ENCODE measurements around the gene MYO7B. TPM values are rescaled to one million over a fixed set of nuclear protein-coding genes. Genes with fewer than 3 reads are reported as not detected.

The MYO7B gene
- polyA plus RNA-seq, 1 of the 3 experiments (the other 2 are of a cell fraction) = 0.08 TPM

DNA sequence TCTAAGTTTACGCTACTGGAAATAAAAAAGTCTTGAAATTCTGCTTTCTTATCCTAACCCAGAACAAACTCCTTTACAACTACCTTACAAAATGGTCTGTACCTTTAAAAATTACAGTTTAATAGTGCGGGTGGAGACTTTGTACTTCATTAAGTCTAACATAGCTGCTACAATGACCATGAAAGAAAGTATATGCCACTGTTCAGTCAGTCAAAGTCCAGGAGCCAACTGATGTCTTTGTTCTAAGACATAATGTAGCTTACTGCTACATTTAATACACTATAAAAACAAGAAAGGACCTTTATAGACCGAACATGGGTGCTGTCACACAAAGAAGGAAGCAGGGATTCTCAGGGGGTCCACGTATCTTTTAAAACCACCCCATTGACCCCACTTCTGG lies 45.2 kb upstream of the MYO7B start:
- no peak overlapping the region for H3K4me3 ChIP-seq (ENCODE audit: low read depth in 2 of 2, low read length in 1 of 2)
- no peak overlapping the region for H3K4me2 ChIP-seq
- H3K9me3 ChIP-seq = no peaks in the 10 kb centered on the region
- H3K36me3 ChIP-seq (replicated peaks in 1 of 2; ENCODE audit: control insufficient read depth in 1 of 2, insufficient read depth in 2 of 2, low read length in 1 of 2) = peaks cover 85 to 92% of the 10 kb centered on the region in 2 experiments
- H3K4me1 ChIP-seq (ENCODE audit: control insufficient read depth in 1 of 2, insufficient read depth in 2 of 2, low read depth in 1 of 2, low read length in 1 of 2) = no peaks in the 10 kb centered on the region
- no peaks in the 10 kb centered on the region for H3K27me3 ChIP-seq (ENCODE audit: insufficient read depth)
- WGBS (ENCODE audit: low lambda C conversion rate) = 96% methylated on average over 4 of the region's 4 CpGs
- CTCF ChIA-PET = interaction anchor here (1.3 to 1.7 kb wide), 3 partner anchors 11 to 293 kb away, joined by 3 to 8 read pairs (median 4); no protein-coding TSS in a partner anchor
- no peak overlapping the region for H3K27ac ChIP-seq (ENCODE audit: low read depth in 2 of 2, low read length in 1 of 2)
- DNase-seq = no peak
- no peak overlapping the region for H3K9ac ChIP-seq
- no peaks in the 10 kb centered on the region for H3F3A ChIP-seq (replicated peaks; ENCODE audit: insufficient read depth)
- no peaks in the 10 kb centered on the region; the same call in 1 of the 2 replicates for H3K79me2 ChIP-seq (ENCODE audit: insufficient read depth)
- POLR2A ChIA-PET = interaction anchor here (0.6 kb wide), 1 partner anchor 455 kb away, joined by 3 read pairs; no protein-coding TSS in a partner anchor
- no peak overlapping the region for H2AFZ ChIP-seq (ENCODE audit: low read depth)
- no peaks in the 10 kb centered on the region for H4K20me1 ChIP-seq (ENCODE audit: insufficient read depth)
- no peak for TF ChIP-seq SMC3 (IDR thresholded peaks at IDR 0.05; ENCODE audit: low read depth, low read length)
- TF ChIP-seq, protein P1, sequence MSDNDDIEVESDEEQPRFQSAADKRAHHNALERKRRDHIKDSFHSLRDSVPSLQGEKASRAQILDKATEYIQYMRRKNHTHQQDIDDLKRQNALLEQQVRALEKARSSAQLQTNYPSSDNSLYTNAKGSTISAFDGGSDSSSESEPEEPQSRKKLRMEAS (IDR thresholded peaks at IDR 0.05; ENCODE audit: low read depth) = no peak
- TF ChIP-seq TEAD4 (IDR thresholded peaks at IDR 0.05; ENCODE audit: borderline replicate concordance, insufficient read depth) = no peak
- no peaks in the 10 kb centered on the region for H3K9me2 ChIP-seq

DNA sequence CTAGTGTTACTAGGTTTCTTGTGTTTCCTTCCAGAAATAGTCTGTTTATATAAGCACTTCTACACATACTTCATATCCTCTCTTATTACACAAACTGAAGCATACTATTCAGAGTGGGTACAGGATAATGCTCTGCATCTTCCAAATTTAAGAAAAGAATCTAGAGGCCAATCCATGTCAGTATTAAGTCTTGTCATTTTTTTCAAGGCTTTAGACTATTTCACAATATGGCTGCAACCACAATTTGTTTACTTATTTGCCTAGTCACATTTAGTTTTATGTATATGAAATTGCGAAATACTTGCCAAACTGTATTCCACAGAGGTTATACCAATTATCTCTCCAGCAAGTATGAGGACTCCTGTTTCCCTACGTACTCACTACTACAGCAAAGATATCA lies 37.1 kb upstream of the MYO7B start:
- H3K4me2 ChIP-seq = no peak overlapping the region
- TF ChIP-seq EP300 (IDR thresholded peaks at IDR 0.05; ENCODE audit: borderline replicate concordance in 1 of 2, low read depth in 1 of 2, low read length in 1 of 2) = no peak
- no peak for TF ChIP-seq TCF12 (IDR thresholded peaks at IDR 0.05)
- no peak for TF ChIP-seq POLR2AphosphoS5 (IDR thresholded peaks at IDR 0.05; ENCODE audit: low read depth, low read length)
- TF ChIP-seq, protein P2, sequence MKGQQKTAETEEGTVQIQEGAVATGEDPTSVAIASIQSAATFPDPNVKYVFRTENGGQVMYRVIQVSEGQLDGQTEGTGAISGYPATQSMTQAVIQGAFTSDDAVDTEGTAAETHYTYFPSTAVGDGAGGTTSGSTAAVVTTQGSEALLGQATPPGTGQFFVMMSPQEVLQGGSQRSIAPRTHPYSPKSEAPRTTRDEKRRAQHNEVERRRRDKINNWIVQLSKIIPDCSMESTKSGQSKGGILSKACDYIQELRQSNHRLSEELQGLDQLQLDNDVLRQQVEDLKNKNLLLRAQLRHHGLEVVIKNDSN (IDR thresholded peaks at IDR 0.05; ENCODE audit: borderline replicate concordance, low read depth) = no peak
- TF ChIP-seq, protein P3, sequence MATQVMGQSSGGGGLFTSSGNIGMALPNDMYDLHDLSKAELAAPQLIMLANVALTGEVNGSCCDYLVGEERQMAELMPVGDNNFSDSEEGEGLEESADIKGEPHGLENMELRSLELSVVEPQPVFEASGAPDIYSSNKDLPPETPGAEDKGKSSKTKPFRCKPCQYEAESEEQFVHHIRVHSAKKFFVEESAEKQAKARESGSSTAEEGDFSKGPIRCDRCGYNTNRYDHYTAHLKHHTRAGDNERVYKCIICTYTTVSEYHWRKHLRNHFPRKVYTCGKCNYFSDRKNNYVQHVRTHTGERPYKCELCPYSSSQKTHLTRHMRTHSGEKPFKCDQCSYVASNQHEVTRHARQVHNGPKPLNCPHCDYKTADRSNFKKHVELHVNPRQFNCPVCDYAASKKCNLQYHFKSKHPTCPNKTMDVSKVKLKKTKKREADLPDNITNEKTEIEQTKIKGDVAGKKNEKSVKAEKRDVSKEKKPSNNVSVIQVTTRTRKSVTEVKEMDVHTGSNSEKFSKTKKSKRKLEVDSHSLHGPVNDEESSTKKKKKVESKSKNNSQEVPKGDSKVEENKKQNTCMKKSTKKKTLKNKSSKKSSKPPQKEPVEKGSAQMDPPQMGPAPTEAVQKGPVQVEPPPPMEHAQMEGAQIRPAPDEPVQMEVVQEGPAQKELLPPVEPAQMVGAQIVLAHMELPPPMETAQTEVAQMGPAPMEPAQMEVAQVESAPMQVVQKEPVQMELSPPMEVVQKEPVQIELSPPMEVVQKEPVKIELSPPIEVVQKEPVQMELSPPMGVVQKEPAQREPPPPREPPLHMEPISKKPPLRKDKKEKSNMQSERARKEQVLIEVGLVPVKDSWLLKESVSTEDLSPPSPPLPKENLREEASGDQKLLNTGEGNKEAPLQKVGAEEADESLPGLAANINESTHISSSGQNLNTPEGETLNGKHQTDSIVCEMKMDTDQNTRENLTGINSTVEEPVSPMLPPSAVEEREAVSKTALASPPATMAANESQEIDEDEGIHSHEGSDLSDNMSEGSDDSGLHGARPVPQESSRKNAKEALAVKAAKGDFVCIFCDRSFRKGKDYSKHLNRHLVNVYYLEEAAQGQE (IDR thresholded peaks at IDR 0.05; ENCODE audit: low read depth, low read length) = no peak
- TF ChIP-seq RXRA (IDR thresholded peaks at IDR 0.05; ENCODE audit: borderline replicate concordance, low read depth) = no peak
- TF ChIP-seq EZH2phosphoT487 (IDR thresholded peaks at IDR 0.05; ENCODE audit: borderline replicate concordance, low read depth) = no peak
- TF ChIP-seq GATA2 (CRISPR knock-in tag; IDR thresholded peaks at IDR 0.05) = no peak
- TF ChIP-seq SMC3 (IDR thresholded peaks at IDR 0.05; ENCODE audit: low read depth, low read length) = no peak
- TF ChIP-seq GABPA (IDR thresholded peaks at IDR 0.05; ENCODE audit: low read depth) = no peak
- TF ChIP-seq, protein P4, sequence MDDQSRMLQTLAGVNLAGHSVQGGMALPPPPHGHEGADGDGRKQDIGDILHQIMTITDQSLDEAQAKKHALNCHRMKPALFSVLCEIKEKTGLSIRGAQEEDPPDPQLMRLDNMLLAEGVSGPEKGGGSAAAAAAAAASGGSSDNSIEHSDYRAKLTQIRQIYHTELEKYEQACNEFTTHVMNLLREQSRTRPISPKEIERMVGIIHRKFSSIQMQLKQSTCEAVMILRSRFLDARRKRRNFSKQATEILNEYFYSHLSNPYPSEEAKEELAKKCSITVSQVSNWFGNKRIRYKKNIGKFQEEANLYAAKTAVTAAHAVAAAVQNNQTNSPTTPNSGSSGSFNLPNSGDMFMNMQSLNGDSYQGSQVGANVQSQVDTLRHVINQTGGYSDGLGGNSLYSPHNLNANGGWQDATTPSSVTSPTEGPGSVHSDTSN (IDR thresholded peaks at IDR 0.05) = no peak
- no peak for TF ChIP-seq TAF1 (IDR thresholded peaks at IDR 0.05; ENCODE audit: borderline replicate concordance, low read depth, low read length)
- no peak for TF ChIP-seq MEF2A (IDR thresholded peaks at IDR 0.05; ENCODE audit: borderline replicate concordance, low read depth)
- no peak for TF ChIP-seq FOXJ3 (CRISPR knock-in tag; IDR thresholded peaks at IDR 0.05)
- TF ChIP-seq RCOR1 (IDR thresholded peaks at IDR 0.05; ENCODE audit: low read length) = no peak
- no peak for TF ChIP-seq ELF1 (IDR thresholded peaks at IDR 0.05)
- no peak for DNase-seq
- WGBS (ENCODE audit: low lambda C conversion rate) = 88% methylated on average over 2 of the region's 2 CpGs
- POLR2A ChIA-PET = no interaction called here
- no peaks in the 10 kb centered on the region for H3K4me1 ChIP-seq (ENCODE audit: control insufficient read depth in 1 of 2, insufficient read depth in 2 of 2, low read depth in 1 of 2, low read length in 1 of 2)
- peaks cover 84 to 89% of the 10 kb centered on the region in 2 experiments for H3K36me3 ChIP-seq (replicated peaks in 1 of 2; ENCODE audit: control insufficient read depth in 1 of 2, insufficient read depth in 2 of 2, low read length in 1 of 2)
- no peaks in the 10 kb centered on the region; the same call in 1 of the 2 replicates for H3K9me3 ChIP-seq
- H3K27ac ChIP-seq (ENCODE audit: low read depth in 2 of 2, low read length in 1 of 2) = no peak overlapping the region
- H3K4me3 ChIP-seq (ENCODE audit: low read depth in 2 of 2, low read length in 1 of 2) = no peak overlapping the region
- H3K27me3 ChIP-seq (ENCODE audit: insufficient read depth) = no peaks in the 10 kb centered on the region
- no peaks in the 10 kb centered on the region for H3K9me2 ChIP-seq
- H2AFZ ChIP-seq (ENCODE audit: low read depth) = no peak overlapping the region
- H3K79me2 ChIP-seq (ENCODE audit: insufficient read depth) = peaks cover 11% of the 10 kb centered on the region
- H3F3A ChIP-seq (replicated peaks; ENCODE audit: insufficient read depth) = peaks cover 4% of the 10 kb centered on the region
- CTCF ChIA-PET = no interaction called here
- H3K9ac ChIP-seq = no peak overlapping the region
- H4K20me1 ChIP-seq (ENCODE audit: insufficient read depth) = no peaks in the 10 kb centered on the region
